Measurements from ENCODE around the gene SDHAF2.

Gene SDHAF2

GRCh38 chr11:61392981-61393595 lies 36.8 kb upstream of the SDHAF2 start:
- Histone ChIP-seq H2BK5ac (ENCODE audit: low read length) (no peak overlapping the region), H3K79me2 (ENCODE audit: control insufficient read depth, insufficient read depth, low read length) (no peaks in the 10 kb centered on the region), H3K4ac (ENCODE audit: low read depth, low read length) (peak overlapping the region; percentile 76), H3K79me1 (ENCODE audit: low read length) (no peaks in the 10 kb centered on the region), H4K5ac (ENCODE audit: low read length) (no peak overlapping the region), H3K23ac (ENCODE audit: low read length) (no peak overlapping the region), H3K9ac (ENCODE audit: low read length) (peak overlapping the region; percentile 88), H3K4me1 (ENCODE audit: control insufficient read depth, low read depth, low read length) (peaks cover 2% of the 10 kb centered on the region), H3K18ac (ENCODE audit: low read length) (peak overlapping the region; percentile 42), H4K8ac (ENCODE audit: low read depth, low read length) (no peak overlapping the region), H2BK120ac (ENCODE audit: low read depth, low read length) (no peak overlapping the region), H2BK15ac (replicated peaks; ENCODE audit: low read depth) (no peak overlapping the region), H3K27me3 (ENCODE audit: insufficient read depth, low read length, poor library complexity) (no peaks in the 10 kb centered on the region), H3K36me3 (ENCODE audit: control insufficient read depth, insufficient read depth, low read length) (no peaks in the 10 kb centered on the region), H3K4me2 (ENCODE audit: low read length) (peak overlapping the region; percentile 95), H2AK5ac (ENCODE audit: low read length) (no peak overlapping the region), H3K27ac (ENCODE audit: low read depth, low read length) (no peak overlapping the region), H3K56ac (ENCODE audit: low read length) (peak overlapping the region; percentile 91), H3K4me3 (ENCODE audit: low read length) (peak overlapping the region; percentile 81)
- no CpG with 5 or more reads among the region's 15 CpGs for WGBS (ENCODE audit: extremely low coverage, insufficient coverage, low lambda C conversion rate)
- peak; percentile 61 for DNase-seq

- H3K27me3 ChIP-seq (ENCODE audit: insufficient read depth, low read length, poor library complexity) = no peaks in the 10 kb centered on the region
- no peak overlapping the region for H3K18ac ChIP-seq (ENCODE audit: low read length)
- H3K4ac ChIP-seq (ENCODE audit: low read depth, low read length) = no peak overlapping the region
- no peak overlapping the region for H3K27ac ChIP-seq (ENCODE audit: low read depth, low read length)
- H3K4me3 ChIP-seq (ENCODE audit: low read length) = no peak overlapping the region
- WGBS (ENCODE audit: extremely low coverage, insufficient coverage, low lambda C conversion rate) = no CpG with 5 or more reads among the region's 2 CpGs
- no peak overlapping the region for H2BK120ac ChIP-seq (ENCODE audit: low read depth, low read length)
- no peak for DNase-seq
- H2AK5ac ChIP-seq (ENCODE audit: low read length) = no peak overlapping the region
- H2BK5ac ChIP-seq (ENCODE audit: low read length) = no peak overlapping the region
- peaks cover 23% of the 10 kb centered on the region for H3K36me3 ChIP-seq (ENCODE audit: control insufficient read depth, insufficient read depth, low read length)
- no peak overlapping the region for H2BK15ac ChIP-seq (replicated peaks; ENCODE audit: low read depth)
- H3K79me1 ChIP-seq (ENCODE audit: low read length) = no peaks in the 10 kb centered on the region
- no peaks in the 10 kb centered on the region for H3K4me1 ChIP-seq (ENCODE audit: control insufficient read depth, low read depth, low read length)
- H3K9ac ChIP-seq (ENCODE audit: low read length) = no peak overlapping the region
- H4K5ac ChIP-seq (ENCODE audit: low read length) = no peak overlapping the region
- H3K56ac ChIP-seq (ENCODE audit: low read length) = no peak overlapping the region
- no peak overlapping the region for H3K4me2 ChIP-seq (ENCODE audit: low read length)
- H4K8ac ChIP-seq (ENCODE audit: low read depth, low read length) = no peak overlapping the region
- H3K23ac ChIP-seq (ENCODE audit: low read length) = no peak overlapping the region
- H3K79me2 ChIP-seq (ENCODE audit: control insufficient read depth, insufficient read depth, low read length) = no peaks in the 10 kb centered on the region
These were observed 28.8 kb upstream of the SDHAF2 start for GRCh38 chr11:61401173-61401572.

GRCh38 chr11:61401573-61401972 lies 28.4 kb upstream of the SDHAF2 start:
- Histone ChIP-seq H2AK5ac (ENCODE audit: low read length) (no peak overlapping the region), H3K18ac (ENCODE audit: low read length) (no peak overlapping the region), H3K36me3 (ENCODE audit: control insufficient read depth, insufficient read depth, low read length) (peaks cover 23% of the 10 kb centered on the region), H3K4me2 (ENCODE audit: low read length) (no peak overlapping the region), H2BK120ac (ENCODE audit: low read depth, low read length) (no peak overlapping the region), H3K4me3 (ENCODE audit: low read length) (no peak overlapping the region), H4K8ac (ENCODE audit: low read depth, low read length) (no peak overlapping the region), H3K79me2 (ENCODE audit: control insufficient read depth, insufficient read depth, low read length) (no peaks in the 10 kb centered on the region), H2BK5ac (ENCODE audit: low read length) (no peak overlapping the region), H3K23ac (ENCODE audit: low read length) (no peak overlapping the region), H2BK15ac (replicated peaks; ENCODE audit: low read depth) (no peak overlapping the region), H3K27me3 (ENCODE audit: insufficient read depth, low read length, poor library complexity) (no peaks in the 10 kb centered on the region), H3K27ac (ENCODE audit: low read depth, low read length) (no peak overlapping the region), H3K4me1 (ENCODE audit: control insufficient read depth, low read depth, low read length) (no peaks in the 10 kb centered on the region), H3K79me1 (ENCODE audit: low read length) (no peaks in the 10 kb centered on the region), H4K5ac (ENCODE audit: low read length) (no peak overlapping the region), H3K4ac (ENCODE audit: low read depth, low read length) (no peak overlapping the region), H3K9ac (ENCODE audit: low read length) (no peak overlapping the region), H3K56ac (ENCODE audit: low read length) (no peak overlapping the region)
- DNase-seq = no peak
- WGBS (ENCODE audit: extremely low coverage, insufficient coverage, low lambda C conversion rate) = no CpG with 5 or more reads among the region's 2 CpGs

- no CpG with 5 or more reads among the region's 1 CpG for WGBS (ENCODE audit: extremely low coverage, insufficient coverage, low lambda C conversion rate)
- Histone ChIP-seq H3K23ac (ENCODE audit: low read length) (no peak overlapping the region), H2AK5ac (ENCODE audit: low read length) (no peak overlapping the region), H3K79me2 (ENCODE audit: control insufficient read depth, insufficient read depth, low read length) (no peaks in the 10 kb centered on the region), H3K4me1 (ENCODE audit: control insufficient read depth, low read depth, low read length) (no peaks in the 10 kb centered on the region), H3K36me3 (ENCODE audit: control insufficient read depth, insufficient read depth, low read length) (peaks cover 27% of the 10 kb centered on the region), H3K4me2 (ENCODE audit: low read length) (no peak overlapping the region), H3K4ac (ENCODE audit: low read depth, low read length) (no peak overlapping the region), H3K18ac (ENCODE audit: low read length) (no peak overlapping the region), H3K79me1 (ENCODE audit: low read length) (peaks cover 2% of the 10 kb centered on the region), H3K9ac (ENCODE audit: low read length) (no peak overlapping the region), H2BK5ac (ENCODE audit: low read length) (no peak overlapping the region), H3K27me3 (ENCODE audit: insufficient read depth, low read length, poor library complexity) (no peaks in the 10 kb centered on the region), H3K27ac (ENCODE audit: low read depth, low read length) (no peak overlapping the region), H2BK15ac (replicated peaks; ENCODE audit: low read depth) (no peak overlapping the region), H3K56ac (ENCODE audit: low read length) (no peak overlapping the region), H4K5ac (ENCODE audit: low read length) (no peak overlapping the region), H3K4me3 (ENCODE audit: low read length) (no peak overlapping the region), H4K8ac (ENCODE audit: low read depth, low read length) (no peak overlapping the region), H2BK120ac (ENCODE audit: low read depth, low read length) (no peak overlapping the region)
- no peak for DNase-seq
These were observed 26.3 kb upstream of the SDHAF2 start for GRCh38 chr11:61403658-61404057.

GRCh38 chr11:61404103-61404502 lies 25.8 kb upstream of the SDHAF2 start:
- Histone ChIP-seq H3K56ac (ENCODE audit: low read length) (no peak overlapping the region), H3K27ac (ENCODE audit: low read depth, low read length) (no peak overlapping the region), H2BK5ac (ENCODE audit: low read length) (no peak overlapping the region), H4K8ac (ENCODE audit: low read depth, low read length) (no peak overlapping the region), H2BK15ac (replicated peaks; ENCODE audit: low read depth) (no peak overlapping the region), H3K18ac (ENCODE audit: low read length) (no peak overlapping the region), H3K23ac (ENCODE audit: low read length) (no peak overlapping the region), H3K4me1 (ENCODE audit: control insufficient read depth, low read depth, low read length) (no peaks in the 10 kb centered on the region), H3K27me3 (ENCODE audit: insufficient read depth, low read length, poor library complexity) (no peaks in the 10 kb centered on the region), H3K4me3 (ENCODE audit: low read length) (no peak overlapping the region), H3K79me2 (ENCODE audit: control insufficient read depth, insufficient read depth, low read length) (no peaks in the 10 kb centered on the region), H3K4ac (ENCODE audit: low read depth, low read length) (no peak overlapping the region), H3K36me3 (ENCODE audit: control insufficient read depth, insufficient read depth, low read length) (peaks cover 25% of the 10 kb centered on the region), H3K4me2 (ENCODE audit: low read length) (no peak overlapping the region), H2AK5ac (ENCODE audit: low read length) (no peak overlapping the region), H3K9ac (ENCODE audit: low read length) (no peak overlapping the region), H2BK120ac (ENCODE audit: low read depth, low read length) (no peak overlapping the region), H3K79me1 (ENCODE audit: low read length) (peaks cover 2% of the 10 kb centered on the region), H4K5ac (ENCODE audit: low read length) (no peak overlapping the region)
- DNase-seq = no peak
- WGBS (ENCODE audit: extremely low coverage, insufficient coverage, low lambda C conversion rate) = no CpG with 5 or more reads among the region's 5 CpGs

- Histone ChIP-seq H2AK5ac (ENCODE audit: low read length) (no peak overlapping the region), H3K56ac (ENCODE audit: low read length) (no peak overlapping the region), H2BK120ac (ENCODE audit: low read depth, low read length) (no peak overlapping the region), H3K27ac (ENCODE audit: low read depth, low read length) (no peak overlapping the region), H4K5ac (ENCODE audit: low read length) (no peak overlapping the region), H2BK5ac (ENCODE audit: low read length) (no peak overlapping the region), H3K27me3 (ENCODE audit: insufficient read depth, low read length, poor library complexity) (no peaks in the 10 kb centered on the region), H3K4ac (ENCODE audit: low read depth, low read length) (no peak overlapping the region), H3K18ac (ENCODE audit: low read length) (no peak overlapping the region), H2BK15ac (replicated peaks; ENCODE audit: low read depth) (no peak overlapping the region), H3K23ac (ENCODE audit: low read length) (no peak overlapping the region), H3K79me1 (ENCODE audit: low read length) (peaks cover 2% of the 10 kb centered on the region), H3K4me3 (ENCODE audit: low read length) (no peak overlapping the region), H4K8ac (ENCODE audit: low read depth, low read length) (no peak overlapping the region), H3K4me1 (ENCODE audit: control insufficient read depth, low read depth, low read length) (no peaks in the 10 kb centered on the region), H3K79me2 (ENCODE audit: control insufficient read depth, insufficient read depth, low read length) (no peaks in the 10 kb centered on the region), H3K4me2 (ENCODE audit: low read length) (no peak overlapping the region), H3K36me3 (ENCODE audit: control insufficient read depth, insufficient read depth, low read length) (peaks cover 25% of the 10 kb centered on the region), H3K9ac (ENCODE audit: low read length) (no peak overlapping the region)
- DNase-seq = peak; percentile 3
- WGBS (ENCODE audit: extremely low coverage, insufficient coverage, low lambda C conversion rate) = no CpG with 5 or more reads among the region's 4 CpGs
These were observed 25.3 kb upstream of the SDHAF2 start for GRCh38 chr11:61404641-61405040.

Measured in mesendoderm (in vitro differentiated cells).